ENCODE measurements around the gene GARIN3. TPM values are rescaled to one million over a fixed set of nuclear protein-coding genes. Genes with fewer than 3 reads are reported as not detected.
"Not testable (repeated sequence)": the region's sequence is repeated elsewhere in the genome, so short reads cannot be mapped to it uniquely, and the experiment has no call there.

Gene GARIN3
- not detected for total RNA-seq

- DNase-seq = no peak
Measured at GRCh38 chr5:157166214-157167213, at the start of gene GARIN3. TSS of gene GARIN3 (minus strand) at chr5:157166264. CDS start at chr5:157166168, 96 bp downstream.

- DNase-seq = no peak
Measured at GRCh38 chr5:157215514-157216167, 49.6 kb upstream of the GARIN3 start.

- DNase-seq = no peak
Measured at GRCh38 chr5:157214861-157215513, 48.9 kb upstream of the GARIN3 start.

GRCh38 chr5:157214415-157214814 is 48.4 kb upstream of the GARIN3 start:
- DNase-seq = no peak

- DNase-seq = no peak
Measured at GRCh38 chr5:157213527-157214243, 47.6 kb upstream of the GARIN3 start.

GRCh38 chr5:157212307-157212706 is 46.2 kb upstream of the GARIN3 start:
- no peak for DNase-seq

- DNase-seq = not testable (repeated sequence)
Measured at GRCh38 chr5:157210652-157211051, 44.6 kb upstream of the GARIN3 start.

- no peak for DNase-seq
Measured at GRCh38 chr5:157205708-157206107, 39.6 kb upstream of the GARIN3 start.

- DNase-seq = no peak
Measured at GRCh38 chr5:157204765-157205164, 38.7 kb upstream of the GARIN3 start.

- no peak for DNase-seq
Measured at GRCh38 chr5:157203417-157203816, 37.4 kb upstream of the GARIN3 start.

- DNase-seq = no peak
Measured at GRCh38 chr5:157201857-157202256, 35.8 kb upstream of the GARIN3 start.

GRCh38 chr5:157198277-157198986 is 32.4 kb upstream of the GARIN3 start:
- DNase-seq = no peak

- DNase-seq = no peak
Measured at GRCh38 chr5:157197086-157197485, 31.0 kb upstream of the GARIN3 start.

GRCh38 chr5:157196045-157196444 is 30.0 kb upstream of the GARIN3 start:
- DNase-seq = no peak

- no peak for DNase-seq
Measured at GRCh38 chr5:157193699-157194424, 27.8 kb upstream of the GARIN3 start.

GRCh38 chr5:157189223-157189622 is 23.2 kb upstream of the GARIN3 start:
- DNase-seq = no peak

- no peak for DNase-seq
Measured at GRCh38 chr5:157188270-157188669, 22.2 kb upstream of the GARIN3 start.

GRCh38 chr5:157187046-157187754 is 21.1 kb upstream of the GARIN3 start:
- no peak for DNase-seq

- no peak for DNase-seq
Measured at GRCh38 chr5:157186309-157187045, 20.4 kb upstream of the GARIN3 start.

Measured in occipital lobe (tissue), 2 donors.